ENCODE data around the gene SLC25A34.

Gene SLC25A34

GRCh38 chr1:15736038-15736891 lies at the start of gene SLC25A34:
TSS of gene SLC25A34 (plus strand) at chr1:15736258. CDS start at chr1:15736486, 228 bp downstream.
- TF ChIP-seq CTCF (conservative IDR thresholded peaks at IDR 0.05; ENCODE audit: low read depth), result no peak
- ChIA-PET CTCF (no interaction called here), POLR2A (ENCODE audit: low non-redundant PET) (no interaction called here)
- DNase-seq (ENCODE audit: low spot score), result no peak
- peak within 1 kb of the TSS; percentile 84 for H3K27ac ChIP-seq

- TF ChIP-seq CTCF (conservative IDR thresholded peaks at IDR 0.05; ENCODE audit: low read depth), result no peak
- no peak for DNase-seq (ENCODE audit: low spot score)
- peak overlapping the region; percentile 20 for H3K27ac ChIP-seq
- CTCF ChIA-PET, result no interaction called here
- POLR2A ChIA-PET (ENCODE audit: low non-redundant PET), result no interaction called here
Observed at GRCh38 chr1:15687446-15687845, 48.6 kb upstream of the SLC25A34 start.

- POLR2A ChIA-PET (ENCODE audit: low non-redundant PET), result no interaction called here
- no peak for TF ChIP-seq CTCF (conservative IDR thresholded peaks at IDR 0.05; ENCODE audit: low read depth)
- no peak for DNase-seq (ENCODE audit: low spot score)
- CTCF ChIA-PET, result interaction anchor here (0.5 to 0.7 kb wide), 4 partner anchors 36 to 1252 kb away, joined by 3 to 5 read pairs (median 4); no protein-coding TSS in a partner anchor
- no peak overlapping the region for H3K27ac ChIP-seq
Observed at GRCh38 chr1:15690317-15690716, 45.7 kb upstream of the SLC25A34 start.

- POLR2A ChIA-PET (ENCODE audit: low non-redundant PET), result no interaction called here
- no peak for DNase-seq (ENCODE audit: low spot score)
- peak overlapping the region; percentile 27; the same call in 1 of the 2 replicates for H3K27ac ChIP-seq
- no peak for TF ChIP-seq CTCF (conservative IDR thresholded peaks at IDR 0.05; ENCODE audit: low read depth)
- CTCF ChIA-PET, result interaction anchor here (0.6 to 0.9 kb wide), 5 partner anchors 11 to 331 kb away, joined by 3 to 5 read pairs (median 4); no protein-coding TSS in a partner anchor
Observed at GRCh38 chr1:15691434-15692032, 44.5 kb upstream of the SLC25A34 start.

GRCh38 chr1:15692121-15692682 lies 43.9 kb upstream of the SLC25A34 start:
- TF ChIP-seq CTCF (conservative IDR thresholded peaks at IDR 0.05; ENCODE audit: low read depth), result no peak
- ChIA-PET CTCF (interaction anchor here (0.6 to 0.9 kb wide), 5 partner anchors 12 to 332 kb away, joined by 3 to 5 read pairs (median 3); no protein-coding TSS in a partner anchor), POLR2A (ENCODE audit: low non-redundant PET) (no interaction called here)
- DNase-seq (ENCODE audit: low spot score), result no peak
- H3K27ac ChIP-seq, result no peak overlapping the region

- TF ChIP-seq CTCF (conservative IDR thresholded peaks at IDR 0.05; ENCODE audit: low read depth), result no peak
- POLR2A ChIA-PET (ENCODE audit: low non-redundant PET), result no interaction called here
- DNase-seq (ENCODE audit: low spot score), result no peak
- CTCF ChIA-PET, result no interaction called here
- peak overlapping the region; percentile 42 for H3K27ac ChIP-seq
Observed at GRCh38 chr1:15693371-15693770, 42.7 kb upstream of the SLC25A34 start.
